ENCODE results near the gene PARD3. TPM values are rescaled to one million over a fixed set of nuclear protein-coding genes. Genes with fewer than 3 reads are reported as not detected.

The PARD3 gene
- total RNA-seq, 2 experiments from 2014 or later, result 0.53 to 0.71 TPM

- no peak overlapping the region for H3K27ac Mint-ChIP-seq
- no peaks in the 10 kb centered on the region for H3K4me1 ChIP-seq (ENCODE audit: insufficient read depth, low read length)
These were observed 608.2 kb downstream of the PARD3 start for GRCh38 chr10:34206935-34207268.

GRCh38 chr10:34206078-34206934, 608.8 kb downstream of the PARD3 start:
- peaks cover 2 to 3% of the 10 kb centered on the region in 2 experiments for H3K27me3 ChIP-seq (ENCODE audit: control insufficient read depth in 1 of 2, insufficient read depth in 2 of 2, low read length in 2 of 2)
- Mint-ChIP-seq H3K36me3 (ENCODE audit: low read depth) (no peaks in the 10 kb centered on the region), H3K27me3 (no peaks in the 10 kb centered on the region), H3K9me3 (no peaks in the 10 kb centered on the region), H3K4me3 (no peak overlapping the region), H3K27ac (no peak overlapping the region), H3K4me1 (ENCODE audit: low read depth) (no peaks in the 10 kb centered on the region)
- H3K27ac ChIP-seq (ENCODE audit: low read depth in 1 of 2, low read length in 2 of 2), result no peak overlapping the region
- intact Hi-C loops (cut with DNase I, micrococcal nuclease), result no loop called here
- ChIA-PET POLR2A (no interaction called here), CTCF (no interaction called here)
- H3K9me3 ChIP-seq (ENCODE audit: control insufficient read depth in 1 of 2, insufficient read depth in 1 of 2, low read length in 2 of 2), result peaks cover 0 to 12% of the 10 kb centered on the region in 2 experiments
- DNase-seq, result no peak
- ATAC-seq (ENCODE audit: poor library complexity), result no peak
- no peaks in the 10 kb centered on the region for H3K36me3 ChIP-seq (ENCODE audit: insufficient read depth, low read length)
- H3K4me1 ChIP-seq (ENCODE audit: insufficient read depth, low read length), result no peaks in the 10 kb centered on the region
- no peak overlapping the region for H3K4me3 ChIP-seq (ENCODE audit: low read length)
- TF ChIP-seq CTCF (IDR thresholded peaks at IDR 0.05), result no peak

More at GRCh38 chr10:34206935-34207268, 608.2 kb downstream of the PARD3 start:
- CTCF ChIA-PET, result no interaction called here
- H3K36me3 ChIP-seq (ENCODE audit: insufficient read depth, low read length), result no peaks in the 10 kb centered on the region
- no peak for TF ChIP-seq CTCF (IDR thresholded peaks at IDR 0.05)
- no peaks in the 10 kb centered on the region for H3K36me3 Mint-ChIP-seq (ENCODE audit: low read depth)
- H3K9me3 ChIP-seq (ENCODE audit: control insufficient read depth in 1 of 2, insufficient read depth in 1 of 2, low read length in 2 of 2), result peaks cover 0 to 15% of the 10 kb centered on the region in 2 experiments
- POLR2A ChIA-PET, result no interaction called here
- peaks cover 2 to 3% of the 10 kb centered on the region in 2 experiments for H3K27me3 ChIP-seq (ENCODE audit: control insufficient read depth in 1 of 2, insufficient read depth in 2 of 2, low read length in 2 of 2)
- ATAC-seq (ENCODE audit: poor library complexity) (no peak), DNase-seq (no peak)
- no peaks in the 10 kb centered on the region for H3K9me3 Mint-ChIP-seq
- H3K4me1 Mint-ChIP-seq (ENCODE audit: low read depth), result no peaks in the 10 kb centered on the region
- H3K27ac ChIP-seq (ENCODE audit: low read depth in 1 of 2, low read length in 2 of 2), result no peak overlapping the region
- no peak overlapping the region for H3K4me3 ChIP-seq (ENCODE audit: low read length)
- no peaks in the 10 kb centered on the region for H3K27me3 Mint-ChIP-seq
- no peak overlapping the region for H3K4me3 Mint-ChIP-seq
- intact Hi-C loops (cut with DNase I, micrococcal nuclease), result no loop called here

GRCh38 chr10:34205452-34205851, 609.6 kb downstream of the PARD3 start:
- ATAC-seq (ENCODE audit: poor library complexity) (no peak), DNase-seq (peak in 2 of 14 experiments; percentile 12 to 13)
- ChIA-PET POLR2A (no interaction called here), CTCF (no interaction called here)
- Mint-ChIP-seq H3K4me3 (no peak overlapping the region), H3K27me3 (no peaks in the 10 kb centered on the region), H3K9me3 (no peaks in the 10 kb centered on the region), H3K27ac (no peak overlapping the region), H3K36me3 (ENCODE audit: low read depth) (no peaks in the 10 kb centered on the region), H3K4me1 (ENCODE audit: low read depth) (no peaks in the 10 kb centered on the region)
- peaks cover 0 to 9% of the 10 kb centered on the region in 2 experiments for H3K9me3 ChIP-seq (ENCODE audit: control insufficient read depth in 1 of 2, insufficient read depth in 1 of 2, low read length in 2 of 2)
- H3K4me3 ChIP-seq (ENCODE audit: low read length), result no peak overlapping the region
- H3K36me3 ChIP-seq (ENCODE audit: insufficient read depth, low read length), result no peaks in the 10 kb centered on the region
- no peaks in the 10 kb centered on the region for H3K4me1 ChIP-seq (ENCODE audit: insufficient read depth, low read length)
- TF ChIP-seq CTCF (IDR thresholded peaks at IDR 0.05), result no peak
- peaks cover 2 to 3% of the 10 kb centered on the region in 2 experiments for H3K27me3 ChIP-seq (ENCODE audit: control insufficient read depth in 1 of 2, insufficient read depth in 2 of 2, low read length in 2 of 2)
- no peak overlapping the region for H3K27ac ChIP-seq (ENCODE audit: low read depth in 1 of 2, low read length in 2 of 2)
- intact Hi-C loops (cut with DNase I, micrococcal nuclease), result no loop called here
